RWPE1 (cell line): ENCODE data around the gene SCT.

Source experiments
- CTCF ChIA-PET: fragments of 350-600 bp; sonication (Branson Sonifier 250); formaldehyde crosslinking; extraction: SDS; loops from one replicate; lab custom pipeline; 2021; lab: Yijun Ruan, JAX
- POLR2A ChIA-PET: fragments of 400-600 bp; formaldehyde crosslinking; extraction: SDS; loops from one replicate; lab custom pipeline; 2020; ENCODE audit warnings: antibody characterized with exemption; ENCODE audit not compliant: low non-redundant PET; lab: Yijun Ruan, JAX
- DNase-seq: peaks from one replicate; pipeline ENCODE4 v3.0.0; 2012; ENCODE audit warnings: low spot score
- H3K27ac ChIP-seq: fragments of 450-650 bp; 2 replicates; pipeline ENCODE4 v1.5.1; 2017
- TF ChIP-seq, protein P1 (sequence below): fragments of 450-650 bp; conservative IDR thresholded peaks from 2 replicates; pipeline ENCODE4 v1.5.1; 2017; ENCODE audit warnings: low read depth, mild to moderate bottlenecking

The SCT gene

DNA sequence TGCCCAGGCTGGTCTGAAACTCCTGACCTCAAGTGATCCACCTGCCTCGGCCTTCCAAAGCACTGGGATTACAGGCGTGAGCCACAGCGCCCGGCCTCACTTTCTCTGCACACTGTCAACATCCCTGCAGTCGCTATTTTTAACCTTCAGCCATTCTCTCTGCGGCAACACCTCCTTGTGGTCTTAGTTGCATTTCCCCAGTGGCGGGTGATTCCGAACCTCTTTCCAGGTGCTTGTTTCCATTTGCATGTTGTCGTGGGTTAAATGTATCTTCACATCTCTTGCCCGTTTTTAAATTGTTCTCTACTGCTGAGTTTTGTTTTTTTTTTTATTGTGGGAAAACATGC, 2.2 kb upstream of the SCT start:
- POLR2A ChIA-PET, result no interaction called here

DNA sequence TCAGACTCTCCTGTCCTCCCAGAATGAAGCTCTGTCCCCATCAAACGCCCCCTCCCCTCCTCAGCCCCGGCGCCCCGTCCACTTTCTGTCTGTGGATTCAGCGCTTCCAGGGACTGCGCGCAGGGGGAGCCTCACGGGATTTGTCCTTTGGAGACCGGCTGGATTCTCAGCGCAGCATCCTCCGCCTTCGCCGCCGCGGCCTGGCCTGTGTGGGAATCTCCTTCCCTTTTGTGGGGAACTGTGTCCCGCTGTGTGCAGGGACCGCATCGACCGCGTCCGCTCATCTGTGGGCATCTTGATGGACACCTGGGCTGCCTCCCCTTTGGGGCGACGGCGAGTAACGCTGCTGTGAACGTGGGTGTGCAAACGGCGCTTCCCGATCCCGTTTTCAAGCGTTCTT, 1.1 kb upstream of the SCT start:
- peak overlapping the region; percentile 38 for H3K27ac ChIP-seq
- ChIA-PET CTCF (interaction anchor here (0.6 kb wide), 1 partner anchor 135 kb away, joined by 3 read pairs; no protein-coding TSS in a partner anchor), POLR2A (no interaction called here)
- DNase-seq, result no peak
- TF ChIP-seq, protein P1, sequence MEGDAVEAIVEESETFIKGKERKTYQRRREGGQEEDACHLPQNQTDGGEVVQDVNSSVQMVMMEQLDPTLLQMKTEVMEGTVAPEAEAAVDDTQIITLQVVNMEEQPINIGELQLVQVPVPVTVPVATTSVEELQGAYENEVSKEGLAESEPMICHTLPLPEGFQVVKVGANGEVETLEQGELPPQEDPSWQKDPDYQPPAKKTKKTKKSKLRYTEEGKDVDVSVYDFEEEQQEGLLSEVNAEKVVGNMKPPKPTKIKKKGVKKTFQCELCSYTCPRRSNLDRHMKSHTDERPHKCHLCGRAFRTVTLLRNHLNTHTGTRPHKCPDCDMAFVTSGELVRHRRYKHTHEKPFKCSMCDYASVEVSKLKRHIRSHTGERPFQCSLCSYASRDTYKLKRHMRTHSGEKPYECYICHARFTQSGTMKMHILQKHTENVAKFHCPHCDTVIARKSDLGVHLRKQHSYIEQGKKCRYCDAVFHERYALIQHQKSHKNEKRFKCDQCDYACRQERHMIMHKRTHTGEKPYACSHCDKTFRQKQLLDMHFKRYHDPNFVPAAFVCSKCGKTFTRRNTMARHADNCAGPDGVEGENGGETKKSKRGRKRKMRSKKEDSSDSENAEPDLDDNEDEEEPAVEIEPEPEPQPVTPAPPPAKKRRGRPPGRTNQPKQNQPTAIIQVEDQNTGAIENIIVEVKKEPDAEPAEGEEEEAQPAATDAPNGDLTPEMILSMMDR, result no peak

More for the DNA sequence above, 2.2 kb upstream of the SCT start:
- DNase-seq, result no peak
- H3K27ac ChIP-seq, result peak overlapping the region; percentile 38
- CTCF ChIA-PET, result no interaction called here
- TF ChIP-seq, protein P1, result no peak

DNA sequence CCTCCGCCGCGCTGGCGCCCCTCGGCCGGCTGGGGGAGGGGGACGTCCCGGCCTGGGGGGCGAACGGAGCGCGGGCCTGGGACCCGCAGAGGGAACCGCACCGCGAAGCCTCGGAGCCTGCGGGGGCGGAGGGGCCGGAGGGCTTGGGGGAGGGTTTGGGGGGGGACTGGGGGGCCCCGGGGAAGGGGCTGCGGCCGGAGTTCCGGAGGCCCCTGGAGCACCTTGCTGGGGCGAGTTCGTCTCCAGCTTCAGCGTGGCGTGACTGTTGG, 261 bp upstream of the SCT start:
- TF ChIP-seq, protein P1, result no peak

DNA sequence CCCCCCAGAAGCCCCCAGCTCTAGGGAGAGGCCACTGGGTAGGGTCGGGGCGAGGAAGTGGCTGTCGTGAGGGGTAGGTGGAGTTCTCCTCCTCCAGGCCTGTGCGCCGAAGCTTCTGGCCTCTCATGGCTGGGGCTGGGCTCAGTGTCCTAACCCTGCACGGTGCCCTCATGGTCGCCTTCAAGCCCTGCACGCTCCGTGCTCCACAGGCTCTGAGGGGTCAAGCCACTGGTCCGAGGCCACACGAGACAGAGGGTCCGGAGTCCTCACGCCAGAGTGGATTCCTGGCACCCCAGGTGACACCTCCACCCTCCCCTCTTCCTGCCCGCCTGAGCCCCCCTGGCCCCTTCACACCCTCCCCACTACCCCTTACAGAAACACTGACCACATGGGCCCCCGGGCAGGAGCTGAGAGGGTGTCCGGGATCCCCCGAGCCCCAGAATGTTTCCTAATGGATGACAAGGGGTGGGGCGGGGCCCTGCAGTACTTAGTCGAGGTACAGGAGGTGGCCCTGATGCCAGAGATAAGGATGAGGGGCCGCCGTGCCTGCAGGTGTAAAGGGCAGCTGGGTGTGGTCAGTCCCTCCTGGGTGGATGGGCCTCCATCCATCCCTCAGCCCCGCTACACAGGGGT, 1.2 kb downstream of the SCT start:
- POLR2A ChIA-PET, result no interaction called here
- CTCF ChIA-PET, result no interaction called here
- no peak overlapping the region for H3K27ac ChIP-seq
- TF ChIP-seq, protein P1, result no peak
- DNase-seq, result no peak

More for the DNA sequence above, 261 bp upstream of the SCT start:
- no peak for DNase-seq
- CTCF ChIA-PET, result no interaction called here
- POLR2A ChIA-PET, result no interaction called here
- H3K27ac ChIP-seq, result no peak overlapping the region

DNA sequence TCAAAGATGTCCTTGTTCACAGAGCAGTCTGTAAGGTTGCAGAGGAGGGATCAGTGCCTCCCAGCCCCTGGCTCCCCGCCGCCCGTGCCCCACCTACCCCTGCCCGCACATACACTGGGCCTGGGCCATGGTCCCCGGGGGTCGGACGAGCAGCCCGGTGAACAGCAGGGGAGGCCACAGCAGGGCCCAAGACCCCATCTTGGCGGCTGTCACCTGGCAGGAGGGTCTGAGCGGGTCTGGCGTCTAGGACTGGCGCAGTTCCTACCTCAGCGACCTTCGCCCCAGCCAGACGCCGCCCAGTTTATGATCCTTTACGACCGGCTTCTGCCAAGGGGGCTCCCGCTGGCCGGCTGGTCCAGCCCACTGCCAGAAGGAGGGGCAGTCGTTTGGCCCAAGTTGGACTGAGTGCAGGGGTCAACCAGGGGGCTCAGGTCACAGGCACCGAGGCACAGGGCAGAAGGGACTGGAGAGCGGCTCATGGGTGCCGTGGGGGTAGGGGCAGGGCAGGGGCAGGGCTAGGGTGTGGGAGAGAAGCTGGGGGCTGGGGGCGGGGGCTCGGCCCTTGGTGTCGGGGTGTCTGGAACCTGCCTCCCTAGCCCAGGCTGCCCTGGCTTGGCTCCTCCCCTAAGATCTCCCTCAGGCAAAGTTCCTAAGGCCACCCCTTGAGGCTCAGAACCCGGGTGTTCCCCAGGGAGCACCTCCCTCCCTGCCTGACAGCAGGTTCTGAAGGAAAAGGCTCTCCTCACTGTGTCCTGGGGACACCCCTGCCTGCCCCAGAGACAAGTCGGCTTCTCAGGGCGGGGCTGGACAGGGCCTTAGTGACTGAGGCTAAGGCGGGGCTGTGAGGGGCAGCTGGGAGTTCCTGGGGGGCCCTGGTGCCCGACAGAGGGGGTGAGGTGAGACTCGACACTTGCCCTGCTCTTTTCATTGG, 2.0 kb downstream of the SCT start, which contains the start of gene CDHR5:
Gene CDHR5, minus strand, starts transcription at position 251 of the 931 bp plus-strand sequence. Its CDS starts 53 bp downstream, at position 198.
- POLR2A ChIA-PET, result interaction anchor here (0.5 kb wide), 1 partner anchor 9 kb away, joined by 3 read pairs; no protein-coding TSS in a partner anchor
- CTCF ChIA-PET, result no interaction called here

More for the DNA sequence above, 2.0 kb downstream of the SCT start, which contains the start of gene CDHR5:
- TF ChIP-seq, protein P1, result no peak
- no peak for DNase-seq
- peak within 1 kb of the TSS; percentile 32 for H3K27ac ChIP-seq
